Measurements from ENCODE around the gene VPS13A.

Gene VPS13A

DNA sequence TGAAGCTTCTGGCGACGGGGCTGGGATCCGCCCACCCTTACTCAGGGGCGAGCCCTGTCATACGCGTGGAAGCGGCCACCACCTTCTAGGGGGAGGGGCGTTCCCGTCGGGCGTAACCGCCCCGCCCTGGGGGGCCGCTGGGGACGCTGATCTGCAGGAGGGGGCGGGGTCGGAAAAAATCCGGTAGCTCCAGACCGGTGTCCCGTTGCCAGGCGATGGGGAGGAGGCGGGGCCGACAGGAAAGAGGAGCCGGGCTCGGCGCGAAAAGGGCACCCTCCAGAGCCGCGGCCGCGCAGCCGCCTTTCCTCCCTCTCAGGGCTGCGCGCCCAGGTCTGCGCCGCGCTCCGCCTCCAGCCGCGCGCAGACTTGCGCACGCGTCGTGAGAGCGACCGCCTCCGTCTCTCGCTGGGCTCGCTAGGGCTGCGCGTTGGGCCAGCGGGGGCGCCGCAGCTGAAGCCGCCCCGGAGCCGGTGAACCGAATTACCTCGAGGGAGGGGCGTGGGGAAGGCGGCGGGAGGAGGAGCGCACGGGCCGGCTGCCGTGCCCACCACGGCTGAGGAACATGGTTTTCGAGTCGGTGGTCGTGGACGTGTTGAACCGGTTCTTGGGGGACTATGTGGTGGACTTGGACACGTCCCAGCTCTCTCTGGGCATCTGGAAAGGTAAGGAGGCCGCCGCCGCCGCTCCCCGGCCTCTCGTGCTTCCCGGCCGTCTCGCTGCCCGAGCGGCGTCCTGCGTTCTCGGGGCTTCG lies at the start of gene VPS13A (continued):
- TF ChIP-seq ZNF549 (tag by site-specific recombination; IDR thresholded peaks at IDR 0.05) (no peak), ZNF221 (tag by site-specific recombination; IDR thresholded peaks at IDR 0.05; ENCODE audit: borderline replicate concordance) (no peak), ZNF292 (tag by site-specific recombination; IDR thresholded peaks at IDR 0.05; ENCODE audit: borderline replicate concordance, low read depth) (no peak), SP7 (tag by site-specific recombination; IDR thresholded peaks at IDR 0.05) (0 out of 2 replicates have a peak, but pooled peaks have one; percentile 36), ZBTB17 (tag by site-specific recombination; IDR thresholded peaks at IDR 0.05) (0 out of 2 replicates have a peak, but pooled peaks have one; percentile 38), OSR2 (tag by site-specific recombination; IDR thresholded peaks at IDR 0.05) (peak; percentile 81), ZNF701 (tag by site-specific recombination; IDR thresholded peaks at IDR 0.05) (no peak), ZBTB20 (tag by site-specific recombination; IDR thresholded peaks at IDR 0.05) (peak; percentile 28; the same call in 1 of the 2 replicates)
- TF ChIP-seq, protein P1, sequence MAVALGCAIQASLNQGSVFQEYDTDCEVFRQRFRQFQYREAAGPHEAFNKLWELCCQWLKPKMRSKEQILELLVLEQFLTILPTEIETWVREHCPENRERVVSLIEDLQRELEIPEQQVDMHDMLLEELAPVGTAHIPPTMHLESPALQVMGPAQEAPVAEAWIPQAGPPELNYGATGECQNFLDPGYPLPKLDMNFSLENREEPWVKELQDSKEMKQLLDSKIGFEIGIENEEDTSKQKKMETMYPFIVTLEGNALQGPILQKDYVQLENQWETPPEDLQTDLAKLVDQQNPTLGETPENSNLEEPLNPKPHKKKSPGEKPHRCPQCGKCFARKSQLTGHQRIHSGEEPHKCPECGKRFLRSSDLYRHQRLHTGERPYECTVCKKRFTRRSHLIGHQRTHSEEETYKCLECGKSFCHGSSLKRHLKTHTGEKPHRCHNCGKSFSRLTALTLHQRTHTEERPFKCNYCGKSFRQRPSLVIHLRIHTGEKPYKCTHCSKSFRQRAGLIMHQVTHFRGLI (tag by site-specific recombination; IDR thresholded peaks at IDR 0.05) = 0 out of 2 replicates have a peak, but pooled peaks have one; percentile 48

DNA sequence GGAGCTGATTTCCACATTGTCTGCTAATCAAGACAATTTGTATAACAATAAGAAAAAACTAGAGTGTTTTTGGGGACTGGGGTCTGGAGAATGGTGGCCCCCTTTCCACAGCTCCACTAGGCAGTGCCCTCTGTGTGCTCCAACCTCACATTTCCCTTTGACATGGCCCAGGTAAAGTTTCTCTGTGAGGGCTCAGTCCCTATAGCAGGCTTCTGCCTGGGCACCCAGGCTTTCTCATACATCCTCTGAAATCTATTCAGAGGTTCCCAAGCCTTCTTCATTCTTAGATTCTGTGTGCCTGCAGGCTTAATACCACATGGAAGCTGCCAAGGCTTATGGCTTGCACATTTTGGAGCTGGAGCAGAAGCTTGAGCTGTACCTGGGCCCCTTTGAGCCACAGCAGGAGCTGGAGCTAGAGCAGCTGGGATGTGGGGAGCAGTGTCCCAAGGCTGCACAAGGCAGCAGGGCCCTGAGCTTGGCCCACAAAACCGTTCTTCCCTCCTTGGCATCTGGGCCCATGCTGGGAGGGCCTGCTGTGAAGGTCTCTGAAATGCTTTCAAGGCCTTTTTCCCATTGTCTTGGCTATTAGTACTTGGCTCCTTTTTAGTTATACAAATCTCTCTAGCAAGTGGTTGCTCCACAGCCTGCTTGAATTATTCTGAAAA lies 49.1 kb upstream of the VPS13A start:
- TF ChIP-seq, protein P2, sequence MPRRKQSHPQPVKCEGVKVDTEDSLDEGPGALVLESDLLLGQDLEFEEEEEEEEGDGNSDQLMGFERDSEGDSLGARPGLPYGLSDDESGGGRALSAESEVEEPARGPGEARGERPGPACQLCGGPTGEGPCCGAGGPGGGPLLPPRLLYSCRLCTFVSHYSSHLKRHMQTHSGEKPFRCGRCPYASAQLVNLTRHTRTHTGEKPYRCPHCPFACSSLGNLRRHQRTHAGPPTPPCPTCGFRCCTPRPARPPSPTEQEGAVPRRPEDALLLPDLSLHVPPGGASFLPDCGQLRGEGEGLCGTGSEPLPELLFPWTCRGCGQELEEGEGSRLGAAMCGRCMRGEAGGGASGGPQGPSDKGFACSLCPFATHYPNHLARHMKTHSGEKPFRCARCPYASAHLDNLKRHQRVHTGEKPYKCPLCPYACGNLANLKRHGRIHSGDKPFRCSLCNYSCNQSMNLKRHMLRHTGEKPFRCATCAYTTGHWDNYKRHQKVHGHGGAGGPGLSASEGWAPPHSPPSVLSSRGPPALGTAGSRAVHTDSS (tag by site-specific recombination; IDR thresholded peaks at IDR 0.05) = no peak
- peak; percentile 25; the same call in 1 of the 2 replicates for TF ChIP-seq ZIC2 (tag by site-specific recombination; IDR thresholded peaks at IDR 0.05)
- TF ChIP-seq ZNF585B (tag by site-specific recombination; IDR thresholded peaks at IDR 0.05) = peak; percentile 28; the same call in 1 of the 2 replicates
- H3K36me3 ChIP-seq (ENCODE audit: control insufficient read depth in 2 of 2, insufficient read depth in 1 of 2, low read length in 2 of 2) = no peaks in the 10 kb centered on the region
- no peaks in the 10 kb centered on the region for H3K9me3 ChIP-seq (ENCODE audit: control insufficient read depth, insufficient read depth, low read depth, low read length)
- H3K4me1 ChIP-seq (ENCODE audit: control insufficient read depth, insufficient read depth, low read length) = peaks cover 3% of the 10 kb centered on the region; the same call in 1 of the 2 replicates
- POLR2A ChIA-PET = no interaction called here
- H3K27ac ChIP-seq (ENCODE audit: extremely low read depth, low read depth, low read length) = no peak overlapping the region
- H3K4me3 ChIP-seq (ENCODE audit: low read depth, low read length) = no peak overlapping the region
- CTCF ChIA-PET = no interaction called here

DNA sequence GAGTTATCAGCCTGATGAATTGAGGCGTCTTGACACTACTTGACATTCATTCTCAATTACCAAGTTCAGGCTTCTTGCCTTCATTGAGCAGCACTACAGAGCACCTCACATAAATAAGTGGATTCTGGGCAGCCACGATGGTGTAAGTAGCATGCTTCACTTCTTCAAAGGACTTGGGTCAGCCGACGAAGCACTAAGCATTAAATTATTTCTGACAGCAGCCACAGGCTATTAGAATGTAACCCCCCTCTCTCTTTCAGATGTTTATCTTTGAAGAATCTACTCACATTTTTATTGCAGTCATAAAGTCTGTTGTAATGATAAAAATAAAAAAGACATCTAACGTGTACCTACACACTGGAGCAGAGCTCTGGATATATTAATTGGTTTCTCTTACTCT lies 45.9 kb upstream of the VPS13A start:
- H3K27ac ChIP-seq (ENCODE audit: extremely low read depth, low read depth, low read length) = no peak overlapping the region
- H3K9me3 ChIP-seq (ENCODE audit: control insufficient read depth, insufficient read depth, low read depth, low read length) = no peaks in the 10 kb centered on the region
- ChIA-PET CTCF (interaction anchor here (0.6 to 1.1 kb wide), 2 partner anchors 36 to 77 kb away, joined by 3 read pairs; no protein-coding TSS in a partner anchor), POLR2A (no interaction called here)
- H3K4me1 ChIP-seq (ENCODE audit: control insufficient read depth, insufficient read depth, low read length) = peaks cover 3% of the 10 kb centered on the region; the same call in 1 of the 2 replicates
- no peak overlapping the region for H3K4me3 ChIP-seq (ENCODE audit: low read depth, low read length)
- TF ChIP-seq OSR2 (tag by site-specific recombination; IDR thresholded peaks at IDR 0.05) (peak; percentile 39; the same call in 1 of the 2 replicates), EGR2 (tag by site-specific recombination; IDR thresholded peaks at IDR 0.05; ENCODE audit: low read depth) (no peak), KLF16 (tag by site-specific recombination; IDR thresholded peaks at IDR 0.05) (no peak), ZNF792 (tag by site-specific recombination; IDR thresholded peaks at IDR 0.05) (no peak), TCF7L2 (IDR thresholded peaks at IDR 0.05; ENCODE audit: borderline replicate concordance, low read depth, low read length) (peak; percentile 92; the same call in 1 of the 2 replicates), KLF9 (tag by site-specific recombination; IDR thresholded peaks at IDR 0.05; ENCODE audit: low read depth) (no peak), FEZF1 (tag by site-specific recombination; IDR thresholded peaks at IDR 0.05) (peak; percentile 68), ZNF843 (tag by site-specific recombination; IDR thresholded peaks at IDR 0.05) (0 out of 2 replicates have a peak, but pooled peaks have one; percentile 35)
- TF ChIP-seq, protein P3, sequence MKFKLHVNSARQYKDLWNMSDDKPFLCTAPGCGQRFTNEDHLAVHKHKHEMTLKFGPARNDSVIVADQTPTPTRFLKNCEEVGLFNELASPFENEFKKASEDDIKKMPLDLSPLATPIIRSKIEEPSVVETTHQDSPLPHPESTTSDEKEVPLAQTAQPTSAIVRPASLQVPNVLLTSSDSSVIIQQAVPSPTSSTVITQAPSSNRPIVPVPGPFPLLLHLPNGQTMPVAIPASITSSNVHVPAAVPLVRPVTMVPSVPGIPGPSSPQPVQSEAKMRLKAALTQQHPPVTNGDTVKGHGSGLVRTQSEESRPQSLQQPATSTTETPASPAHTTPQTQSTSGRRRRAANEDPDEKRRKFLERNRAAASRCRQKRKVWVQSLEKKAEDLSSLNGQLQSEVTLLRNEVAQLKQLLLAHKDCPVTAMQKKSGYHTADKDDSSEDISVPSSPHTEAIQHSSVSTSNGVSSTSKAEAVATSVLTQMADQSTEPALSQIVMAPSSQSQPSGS (tag by site-specific recombination; IDR thresholded peaks at IDR 0.05; ENCODE audit: low read depth) = no peak
- no peaks in the 10 kb centered on the region for H3K36me3 ChIP-seq (ENCODE audit: control insufficient read depth in 2 of 2, insufficient read depth in 1 of 2, low read length in 2 of 2)

Data from HEK293 (cell line).